Fibroblast of villous mesenchyme (primary cell): ENCODE results near the gene MEFV. TPM values are rescaled to one million over a fixed set of nuclear protein-coding genes. Genes with fewer than 3 reads are reported as not detected.
"Not testable (repeated sequence)": the region's sequence is repeated elsewhere in the genome, so short reads cannot be mapped to it uniquely, and the experiment has no call there.

Experiments used
- DNase-seq: peaks from one replicate; pipeline ENCODE4 v3.0.0-alpha.2; 2010; ENCODE audit warnings: low read depth
- H3K4me3 ChIP-seq: 2 replicates; pipeline ENCODE4 v1.5.1; 2011; ENCODE audit warnings: low read depth, mild to moderate bottlenecking, low read length
- CTCF ChIP-seq: IDR thresholded peaks from 2 replicates; pipeline ENCODE4 v1.5.1; 2012; ENCODE audit warnings: low read depth, mild to moderate bottlenecking, low read length; ENCODE audit not compliant: insufficient read depth
- total RNA-seq: library from RNA; depleted of rRNA; stranded (reverse); fragments of >200 nt; gene quantifications from 2 replicates; pipeline ENCODE4 v1.2.3, GENCODE V29; 2012

Gene MEFV
- total RNA-seq, 1 donor: under 0.01 TPM

- TF ChIP-seq CTCF: no peak
- DNase-seq: no peak
- no peak overlapping the region for H3K4me3 ChIP-seq
Measured at GRCh38 chr16:3202903-3203539, 53.4 kb downstream of the MEFV start.

DNA sequence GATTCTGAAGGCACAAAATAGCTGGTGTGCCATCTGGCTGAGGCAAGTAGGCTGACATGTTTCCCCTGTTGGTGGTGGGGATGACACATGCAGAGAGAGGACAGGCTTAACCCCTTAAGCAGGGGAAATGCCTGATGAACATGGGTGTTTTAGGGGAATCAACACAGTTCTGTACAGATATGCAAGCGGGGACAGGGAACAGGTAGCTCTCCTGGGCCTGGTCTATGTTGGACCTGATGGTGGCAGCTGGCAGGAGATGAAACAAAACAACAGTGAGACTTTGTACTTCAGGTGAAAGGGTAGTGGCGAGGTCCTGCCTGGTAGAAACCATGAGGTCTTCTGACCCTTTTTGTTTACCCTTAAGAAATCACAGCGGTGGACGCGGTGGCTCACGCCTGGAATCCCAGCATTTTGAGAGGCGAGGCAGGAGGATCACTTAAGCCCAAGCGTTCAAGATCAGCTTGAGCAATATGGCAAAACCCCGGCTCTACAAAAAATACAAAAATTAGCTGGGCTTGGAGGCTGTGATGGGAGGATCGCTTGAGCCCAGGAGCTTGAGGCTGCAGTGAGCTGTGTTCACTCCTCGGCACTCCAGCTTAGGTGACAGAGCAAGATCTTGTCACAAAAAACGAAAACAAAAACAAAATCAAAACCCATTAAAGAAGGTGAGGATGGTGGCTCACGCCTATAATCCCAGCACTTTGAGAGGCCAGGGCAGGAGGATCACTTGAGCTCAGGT lies 57.9 kb downstream of the MEFV start:
- H3K4me3 ChIP-seq: no peak overlapping the region
- DNase-seq: no peak
- TF ChIP-seq CTCF: no peak

DNA sequence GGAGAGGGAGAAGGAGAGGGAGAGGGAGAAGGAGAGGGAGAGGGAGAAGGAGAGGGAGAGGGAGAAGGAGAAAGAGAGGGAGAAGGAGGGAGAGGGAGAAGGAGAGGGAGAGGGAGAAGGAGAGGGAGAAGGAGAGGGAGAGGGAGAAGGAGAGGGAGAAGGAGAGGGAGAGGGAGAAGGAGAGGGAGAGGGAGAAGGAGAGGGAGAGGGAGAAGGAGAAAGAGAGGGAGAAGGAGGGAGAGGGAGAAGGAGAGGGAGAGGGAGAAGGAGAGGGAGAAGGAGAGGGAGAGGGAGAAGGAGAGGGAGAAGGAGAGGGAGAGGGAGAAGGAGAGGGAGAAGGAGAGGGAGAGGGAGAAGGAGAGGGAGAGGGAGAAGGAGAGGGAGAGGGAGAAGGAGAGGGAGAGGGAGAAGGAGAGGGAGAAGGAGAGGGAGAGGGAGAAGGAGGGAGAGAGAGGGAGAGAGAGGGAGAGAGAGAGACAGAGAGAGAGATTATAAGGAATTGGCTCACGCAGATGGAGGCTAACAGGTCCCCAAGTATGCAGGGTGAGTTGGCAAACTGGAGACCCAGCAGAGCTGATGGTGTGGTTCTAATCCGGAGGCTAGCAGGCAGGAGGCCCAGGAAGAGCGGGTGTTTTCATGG lies 58.6 kb downstream of the MEFV start:
- H3K4me3 ChIP-seq, DNase-seq: not testable (repeated sequence)

DNA sequence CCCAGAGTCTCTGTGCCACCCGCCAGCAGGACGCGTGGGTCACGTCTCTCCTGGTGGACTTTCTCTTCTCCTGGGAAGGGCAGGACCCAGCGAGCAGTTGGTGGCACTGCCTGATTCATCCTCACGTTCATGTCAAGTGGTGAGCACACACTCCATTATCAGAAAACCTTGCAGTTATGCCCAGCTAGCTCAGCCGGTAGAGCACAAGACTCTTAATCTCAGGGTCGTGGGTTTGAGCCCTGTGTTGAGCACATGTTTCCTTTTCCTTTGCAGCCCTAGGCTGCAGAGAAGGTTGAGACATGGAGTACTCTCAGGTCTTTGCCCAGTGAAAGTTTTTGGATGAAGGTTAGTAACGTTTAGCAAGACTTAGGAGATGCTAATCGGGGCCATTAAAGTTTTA lies 60.5 kb downstream of the MEFV start:
- DNase-seq: no peak
- TF ChIP-seq CTCF: no peak
- no peak overlapping the region for H3K4me3 ChIP-seq

- no peak for TF ChIP-seq CTCF
- no peak overlapping the region for H3K4me3 ChIP-seq
- DNase-seq: no peak
Measured at GRCh38 chr16:3194792-3195191, 61.6 kb downstream of the MEFV start.

GRCh38 chr16:3193221-3194212 lies 62.9 kb downstream of the MEFV start:
- no peak overlapping the region for H3K4me3 ChIP-seq
- DNase-seq: no peak
- TF ChIP-seq CTCF: no peak
